H1 (cell line): ENCODE results near the gene RALGAPA2. TPM values are rescaled to one million over a fixed set of nuclear protein-coding genes. Genes with fewer than 3 reads are reported as not detected.

ENCODE experiments used
- CTCF ChIA-PET: fragments of 300-600 bp; sonication (Branson Sonifier 250); formaldehyde crosslinking; loops from one replicate; lab custom pipeline; 2021; ENCODE audit not compliant: partially characterized antibody; lab: Charles Lee
- POLR2A ChIA-PET: fragments of 300-600 bp; sonication (Branson Sonifier 250); formaldehyde crosslinking; loops from one replicate; lab custom pipeline; 2021; ENCODE audit warnings: inconsistent platforms; ENCODE audit not compliant: partially characterized antibody; lab: Charles Lee
- DNase-seq, 2 experiments: peaks; one replicate each; pipeline versions ENCODE4 v3.0.0 to v3.0.0-alpha.2; 2010 to 2022; ENCODE audit warnings: low spot score in 2 of 2, low read depth in 1 of 2, mixed read lengths in 1 of 2
- FAIRE-seq: peaks from 2 replicates; lab custom pipeline; 2011; peaks lifted over from hg19 to GRCh38; lab: Jason Lieb, UNC
- H2AFZ ChIP-seq: 2 replicates; pipeline ENCODE4 v1.8.1; 2012; ENCODE audit warnings: low read length, inconsistent platforms
- H2AK5ac ChIP-seq: 2 replicates; pipeline ENCODE4 v1.6.1; 2013; ENCODE audit warnings: low read depth, low read length
- H2BK120ac ChIP-seq: replicated peaks from 2 replicates; pipeline ENCODE3; 2013; ENCODE audit warnings: low read depth, low read length, inconsistent platforms
- H2BK12ac ChIP-seq: 2 replicates; pipeline ENCODE4 v1.6.1; 2013; ENCODE audit warnings: low read depth, low read length
- H2BK15ac ChIP-seq: 2 replicates; pipeline ENCODE4 v1.6.1; 2013; ENCODE audit warnings: low read length
- H2BK20ac ChIP-seq: 2 replicates; pipeline ENCODE4 v1.6.1; 2013; ENCODE audit warnings: low read length
- H2BK5ac ChIP-seq: 2 replicates; pipeline ENCODE4 v1.6.1; 2013; ENCODE audit warnings: low read depth, low read length
- H3K14ac ChIP-seq: 2 replicates; pipeline ENCODE4 v1.6.1; 2013; ENCODE audit warnings: inconsistent platforms; ENCODE audit not compliant: insufficient read length
- H3K18ac ChIP-seq: 2 replicates; pipeline ENCODE4 v1.6.1; 2013; ENCODE audit warnings: low read length; ENCODE audit errors: extremely low read depth
- H3K23ac ChIP-seq: 2 replicates; pipeline ENCODE4 v1.6.1; 2013; ENCODE audit warnings: inconsistent platforms; ENCODE audit not compliant: insufficient read length
- H3K23me2 ChIP-seq: 2 replicates; pipeline ENCODE4 v1.6.1; 2013; ENCODE audit warnings: low read depth, low read length
- H3K27ac ChIP-seq: 2 replicates; pipeline ENCODE4 v1.6.1; 2011; ENCODE audit warnings: low read depth, low read length, inconsistent platforms
- H3K27me3 ChIP-seq, 4 experiments: replicated peaks in 1 of 4; 1 replicate in 1 of 4; 2 replicates in 3 of 4; pipeline versions ENCODE4 v1.6.1 to v1.8.1; 2011 to 2013; ENCODE audit warnings: low read length in 3 of 4, mild to moderate bottlenecking in 3 of 4, inconsistent platforms in 2 of 4, mixed read lengths in 2 of 4, moderate library complexity in 1 of 4; ENCODE audit not compliant: control insufficient read depth in 3 of 4, insufficient read depth in 3 of 4; ENCODE audit errors: extremely low read depth in 1 of 4
- H3K36me3 ChIP-seq, 4 experiments: 2 replicates each; pipeline versions ENCODE4 v1.6.1 to v1.8.1; 2011 to 2013; ENCODE audit warnings: mild to moderate bottlenecking in 4 of 4, low read length in 3 of 4, moderate library complexity in 2 of 4, control low read depth in 1 of 4, inconsistent platforms in 1 of 4; ENCODE audit not compliant: insufficient read depth in 4 of 4, control insufficient read depth in 2 of 4
- H3K4ac ChIP-seq: replicated peaks from 2 replicates; pipeline ENCODE3; 2013; ENCODE audit warnings: low read length, low read depth, mixed read lengths, inconsistent platforms; ENCODE audit not compliant: insufficient read length
- H3K4me1 ChIP-seq, 4 experiments: replicated peaks in 1 of 4; 1 replicate in 1 of 4; 2 replicates in 3 of 4; pipeline versions ENCODE4 v1.6.1 to v1.8.1; 2011 to 2013; ENCODE audit warnings: low read length in 3 of 4, inconsistent platforms in 2 of 4, mixed read lengths in 1 of 4; ENCODE audit not compliant: insufficient read depth in 4 of 4, control insufficient read depth in 3 of 4
- H3K4me2 ChIP-seq, 2 experiments: 2 replicates each; pipeline versions ENCODE4 v1.6.1 to v1.8.1; 2011 to 2013; ENCODE audit warnings: low read depth in 2 of 2, low read length in 2 of 2, control low read depth in 1 of 2, inconsistent platforms in 1 of 2, mild to moderate bottlenecking in 1 of 2; ENCODE audit not compliant: insufficient read depth in 1 of 2
- H3K4me3 ChIP-seq, 4 experiments: fragments of 200-600, 300-600 bp in 1 of 4; sonication (generic), shearing (Covaris generic), sonication (Bioruptor Twin) in 1 of 4; 2 replicates each; pipeline versions ENCODE4 v1.5.1 to v1.8.1; 2011 to 2016; ENCODE audit warnings: low read length in 4 of 4, low read depth in 3 of 4, control low read depth in 2 of 4, inconsistent platforms in 2 of 4, mild to moderate bottlenecking in 2 of 4, mixed read lengths in 1 of 4, moderate library complexity in 1 of 4; ENCODE audit not compliant: insufficient read depth in 2 of 4; ENCODE audit errors: extremely low read depth in 1 of 4
- H3K56ac ChIP-seq: replicated peaks from 2 replicates; pipeline ENCODE3; 2013; ENCODE audit warnings: low read depth, mild to moderate bottlenecking, mixed read lengths, low read length, inconsistent platforms; ENCODE audit not compliant: insufficient read length
- H3K79me1 ChIP-seq: 2 replicates; pipeline ENCODE4 v1.6.1; 2013; ENCODE audit warnings: low read depth, low read length, control low read depth
- H3K79me2 ChIP-seq, 2 experiments: 2 replicates each; pipeline versions ENCODE4 v1.6.1 to v1.8.1; 2012 to 2013; ENCODE audit warnings: low read length in 2 of 2, mild to moderate bottlenecking in 2 of 2, inconsistent platforms in 1 of 2; ENCODE audit not compliant: insufficient read depth in 2 of 2, control insufficient read depth in 1 of 2
- H3K9ac ChIP-seq, 4 experiments: replicated peaks in 1 of 4; 1 replicate in 1 of 4; 2 replicates in 3 of 4; pipeline versions ENCODE4 v1.6.1 to v1.8.1; 2011 to 2013; ENCODE audit warnings: low read depth in 3 of 4, low read length in 3 of 4, control low read depth in 2 of 4, mild to moderate bottlenecking in 2 of 4, moderate library complexity in 2 of 4, inconsistent platforms in 1 of 4; ENCODE audit errors: extremely low read depth in 1 of 4
- H3K9me3 ChIP-seq, 2 experiments: 2 replicates each; pipeline versions ENCODE4 v1.6.1 to v1.8.1; 2012 to 2013; ENCODE audit warnings: mild to moderate bottlenecking in 2 of 2, moderate library complexity in 2 of 2, control low read depth in 1 of 2, inconsistent platforms in 1 of 2, low read depth in 1 of 2, low read length in 1 of 2, mixed read lengths in 1 of 2; ENCODE audit not compliant: insufficient read depth in 2 of 2
- H4K20me1 ChIP-seq, 2 experiments: replicated peaks in 1 of 2; 2 replicates each; pipeline versions ENCODE3 to v1.8.1; 2011 to 2013; ENCODE audit warnings: inconsistent platforms in 2 of 2, low read length in 2 of 2, mild to moderate bottlenecking in 1 of 2; ENCODE audit not compliant: insufficient read depth in 2 of 2, control insufficient read depth in 1 of 2
- H4K5ac ChIP-seq: 2 replicates; pipeline ENCODE4 v1.6.1; 2013; ENCODE audit warnings: low read length, low read depth, mixed read lengths, inconsistent platforms; ENCODE audit not compliant: insufficient read length
- H4K8ac ChIP-seq: 2 replicates; pipeline ENCODE4 v1.8.0; 2013; ENCODE audit warnings: mild to moderate bottlenecking, moderate library complexity, low read length, inconsistent platforms; ENCODE audit not compliant: insufficient read depth; ENCODE audit errors: extremely low read depth
- H4K91ac ChIP-seq: replicated peaks from 2 replicates; pipeline ENCODE3; 2013; ENCODE audit warnings: low read length, mixed read lengths, inconsistent platforms; ENCODE audit not compliant: insufficient read length
- BRCA1 ChIP-seq: IDR thresholded peaks from 2 replicates; pipeline ENCODE4 v1.6.1; 2012; ENCODE audit warnings: low read depth, low read length, improper control_type of control experiment
- CREB1 ChIP-seq: IDR thresholded peaks from 2 replicates; pipeline ENCODE4 v1.6.1; 2012; ENCODE audit warnings: inconsistent platforms
- POLR2A ChIP-seq, 2 experiments: IDR thresholded peaks; 1 replicate in 1 of 2; 2 replicates in 1 of 2; pipeline ENCODE4 v1.6.1; 2011; ENCODE audit warnings: low read depth in 2 of 2, low read length in 2 of 2, mild to moderate bottlenecking in 2 of 2; ENCODE audit errors: control extremely low read depth in 1 of 2
- SIN3A ChIP-seq, 2 experiments: IDR thresholded peaks in 1 of 2; conservative IDR thresholded peaks in 1 of 2; 2 replicates each; pipeline ENCODE4 v1.6.1; 2011 to 2012; ENCODE audit warnings: low read length in 2 of 2, improper control_type of control experiment in 1 of 2, low read depth in 1 of 2, mild to moderate bottlenecking in 1 of 2
- SIX5 ChIP-seq: IDR thresholded peaks from 2 replicates; pipeline ENCODE4 v1.6.1; 2011; ENCODE audit warnings: mild to moderate bottlenecking, low read depth, low read length
- SP1 ChIP-seq: IDR thresholded peaks from 2 replicates; pipeline ENCODE4 v1.6.1; 2011; ENCODE audit warnings: low read depth, low read length
- TAF1 ChIP-seq: IDR thresholded peaks from 2 replicates; pipeline ENCODE4 v1.6.1; 2011; ENCODE audit warnings: mild to moderate bottlenecking, low read depth, low read length
- TAF7 ChIP-seq: optimal IDR thresholded peaks from 2 replicates; pipeline ENCODE3; 2011; ENCODE audit warnings: low read depth, mild to moderate bottlenecking, inconsistent platforms, low read length, moderate library complexity, borderline replicate concordance
- WGBS, 2 experiments: shearing (Covaris generic) in 1 of 2; methylation state at CpG; one replicate each; pipeline versions ENCODE4 v1.1.6 to v1.1.7; 2013 to 2015; ENCODE audit warnings: low lambda C conversion rate in 2 of 2, mixed read lengths in 2 of 2, inconsistent platforms in 1 of 2, low coverage in 1 of 2, missing lambda C conversion rate in 1 of 2; ENCODE audit not compliant: insufficient replicate concordance in 2 of 2, insufficient coverage in 1 of 2, insufficient read length in 1 of 2; ENCODE audit errors: extremely low coverage in 1 of 2, missing lambda C conversion rate in 1 of 2; 5-methylcytosine and 5-hydroxymethylcytosine counted together
- polyA plus RNA-seq, 7 experiments: library from polyadenylated mRNA; depleted of rRNA in 3 of 7; stranded (reverse) in 5 of 7; unstranded in 2 of 7; fragments of >200 nt in 5 of 7; fragments of 200-250 nt in 2 of 7; gene quantifications; 1 replicate in 5 of 7; 2 replicates in 1 of 7; 4 replicates in 1 of 7; pipeline versions ENCODE4 v1.2.1 to v1.2.3, GENCODE V29; 2011 to 2013; ENCODE audit warnings: missing spikeins in 2 of 7, mixed read lengths in 2 of 7
- total RNA-seq: library from RNA; stranded (reverse); fragmentation: NEBNext Ultra II Directional; extraction: Animal tissue kit (Norgen Biotek cat#: 25700); gene quantifications from 2 replicates; pipeline ENCODE4 v1.2.1, GENCODE V29; 2021
- TF ChIP-seq, protein P1 (sequence below), 3 experiments: IDR thresholded peaks; 1 replicate in 2 of 3; 2 replicates in 1 of 3; pipeline versions ENCODE4 v1.5.1 to v1.6.1; 2011; ENCODE audit warnings: low read length in 3 of 3, mild to moderate bottlenecking in 3 of 3, inconsistent platforms in 2 of 3, low read depth in 1 of 3, moderate library complexity in 1 of 3; ENCODE audit not compliant: insufficient read depth in 1 of 3; ENCODE audit errors: control extremely low read depth in 1 of 3

Gene RALGAPA2
- total and polyA plus RNA-seq, 2 of the 8 experiments (the other 6 are each of a cell fraction or from before 2014, with no cell fraction given): 5.1 to 25.5 TPM

DNA sequence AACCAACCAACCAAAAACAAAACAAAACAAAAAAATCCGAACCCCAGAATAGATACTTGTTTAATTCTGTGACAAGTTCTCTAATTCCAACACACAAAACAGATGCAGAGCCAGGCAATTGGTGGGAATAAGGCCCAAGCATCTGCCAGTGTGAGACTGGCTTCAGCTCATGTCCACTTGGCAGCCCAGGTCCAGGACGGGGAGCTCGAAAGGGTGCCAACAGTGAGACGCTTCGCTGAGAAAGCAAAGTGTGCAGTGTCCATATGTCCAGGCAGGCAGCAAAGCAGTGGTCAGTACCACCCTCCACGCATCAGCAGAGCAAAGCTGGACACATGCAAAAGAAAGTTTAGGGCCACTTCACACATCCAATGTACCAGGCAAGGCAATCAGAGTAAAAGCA, 102.9 kb downstream of the RALGAPA2 start:
- H2BK5ac ChIP-seq: no peak overlapping the region
- no peak for TF ChIP-seq SP1
- TF ChIP-seq SIN3A (conservative IDR thresholded peaks at IDR 0.05 in 1 of 2, IDR thresholded peaks at IDR 0.05 in 1 of 2; ENCODE audit: low read depth in 1 of 2, low read length in 2 of 2): no peak
- TF ChIP-seq POLR2A (IDR thresholded peaks at IDR 0.05; ENCODE audit: control extremely low read depth in 1 of 2, low read depth in 2 of 2, low read length in 2 of 2): no peak
- no peak for TF ChIP-seq CREB1
- TF ChIP-seq, protein P1, sequence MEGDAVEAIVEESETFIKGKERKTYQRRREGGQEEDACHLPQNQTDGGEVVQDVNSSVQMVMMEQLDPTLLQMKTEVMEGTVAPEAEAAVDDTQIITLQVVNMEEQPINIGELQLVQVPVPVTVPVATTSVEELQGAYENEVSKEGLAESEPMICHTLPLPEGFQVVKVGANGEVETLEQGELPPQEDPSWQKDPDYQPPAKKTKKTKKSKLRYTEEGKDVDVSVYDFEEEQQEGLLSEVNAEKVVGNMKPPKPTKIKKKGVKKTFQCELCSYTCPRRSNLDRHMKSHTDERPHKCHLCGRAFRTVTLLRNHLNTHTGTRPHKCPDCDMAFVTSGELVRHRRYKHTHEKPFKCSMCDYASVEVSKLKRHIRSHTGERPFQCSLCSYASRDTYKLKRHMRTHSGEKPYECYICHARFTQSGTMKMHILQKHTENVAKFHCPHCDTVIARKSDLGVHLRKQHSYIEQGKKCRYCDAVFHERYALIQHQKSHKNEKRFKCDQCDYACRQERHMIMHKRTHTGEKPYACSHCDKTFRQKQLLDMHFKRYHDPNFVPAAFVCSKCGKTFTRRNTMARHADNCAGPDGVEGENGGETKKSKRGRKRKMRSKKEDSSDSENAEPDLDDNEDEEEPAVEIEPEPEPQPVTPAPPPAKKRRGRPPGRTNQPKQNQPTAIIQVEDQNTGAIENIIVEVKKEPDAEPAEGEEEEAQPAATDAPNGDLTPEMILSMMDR (IDR thresholded peaks at IDR 0.05; ENCODE audit: control extremely low read depth in 1 of 3, insufficient read depth in 1 of 3, low read depth in 1 of 3, low read length in 3 of 3): no peak
- no peak for TF ChIP-seq SIX5
- no peak for TF ChIP-seq TAF1
- no peak for TF ChIP-seq BRCA1
- TF ChIP-seq TAF7: no peak
- H3K36me3 ChIP-seq: peaks cover 0 to under 1% (median 0%) of the 10 kb centered on the region in 4 experiments; a peak in 1 of 8 replicates
- no peak overlapping the region for H4K5ac ChIP-seq
- H3K9ac ChIP-seq: no peak overlapping the region
- H3K23ac ChIP-seq: no peak overlapping the region
- 82% methylated on average over 6 of the region's 6 CpGs; no CpG with 5 or more reads in 1 of the 2 experiments for WGBS, 2 experiments
- H2BK12ac ChIP-seq: no peak overlapping the region
- POLR2A ChIA-PET: no interaction called here
- no peaks in the 10 kb centered on the region for H4K20me1 ChIP-seq
- no peak overlapping the region for H3K4me3 ChIP-seq
- no peaks in the 10 kb centered on the region for H3K4me1 ChIP-seq
- DNase-seq (no peak), FAIRE-seq (no peak)
- H2BK15ac ChIP-seq: no peak overlapping the region
- CTCF ChIA-PET: interaction anchor here (2.5 kb wide), 1 partner anchor 16 kb away, joined by 11 read pairs; no protein-coding TSS in a partner anchor
- no peaks in the 10 kb centered on the region for H3K23me2 ChIP-seq
- H3K56ac ChIP-seq: no peak overlapping the region
- H2BK120ac ChIP-seq: no peak overlapping the region
- H2AK5ac ChIP-seq: no peak overlapping the region
- no peak overlapping the region for H3K27ac ChIP-seq
- H3K27me3 ChIP-seq: no peaks in the 10 kb centered on the region; a peak in 1 of 7 replicates
- no peaks in the 10 kb centered on the region for H3K9me3 ChIP-seq
- H3K79me1 ChIP-seq: no peaks in the 10 kb centered on the region; the same call in 1 of the 2 replicates
- no peak overlapping the region for H2AFZ ChIP-seq
- H3K4ac ChIP-seq: no peak overlapping the region
- no peak overlapping the region for H4K91ac ChIP-seq
- no peak overlapping the region for H4K8ac ChIP-seq
- no peak overlapping the region for H3K14ac ChIP-seq
- no peak overlapping the region for H3K4me2 ChIP-seq
- no peak overlapping the region for H2BK20ac ChIP-seq
- H3K18ac ChIP-seq: no peak overlapping the region
- no peaks in the 10 kb centered on the region for H3K79me2 ChIP-seq
